Adrenal gland (tissue), 19 donors: ENCODE results near the gene MOCS2. TPM values are rescaled to one million over a fixed set of nuclear protein-coding genes. Genes with fewer than 3 reads are reported as not detected.

Experiments
- DNase-seq, 7 donors: peaks; one replicate each; pipeline ENCODE4 v3.0.0-alpha.2; 2019 to 2020
- H3K27ac ChIP-seq, 5 donors: fragments of 200-600 bp; sonication (generic) in 4 of 5; 1 replicate in 3 of 5; 2 replicates in 2 of 5; pipeline versions ENCODE4 v1.5.1 to v1.8.0; 2016 to 2020; ENCODE audit warnings: mild to moderate bottlenecking in 1 of 5
- H3K27me3 ChIP-seq: fragments of 200-600 bp; 2 replicates; pipeline ENCODE4 v1.8.0; 2021
- H3K36me3 ChIP-seq, 2 donors: fragments of 200-600 bp; replicated peaks in 1 of 2; 1 replicate in 1 of 2; 2 replicates in 1 of 2; pipeline versions ENCODE4 v1.5.1 to v1.8.0; 2018 to 2022
- H3K4me1 ChIP-seq, 2 donors: fragments of 200-600 bp; replicated peaks in 1 of 2; 1 replicate in 1 of 2; 2 replicates in 1 of 2; pipeline versions ENCODE4 v1.5.1 to v1.8.0; 2018 to 2021
- H3K4me3 ChIP-seq, 4 donors: fragments of 200-600 bp; sonication (generic) in 3 of 4; one replicate each; pipeline ENCODE4 v1.5.1; 2016 to 2018
- H3K9me3 ChIP-seq, 3 donors: fragments of 200-600 bp; sonication (generic) in 1 of 3; replicated peaks in 1 of 3; 1 replicate in 2 of 3; 2 replicates in 1 of 3; pipeline versions ENCODE4 v1.5.1 to v1.8.0; 2016 to 2021
- POLR2A ChIP-seq, 2 donors: fragments of 450-650 bp; IDR thresholded peaks; one replicate each; pipeline ENCODE4 v1.6.1; 2017; ENCODE audit warnings: antibody characterized with exemption in 2 of 2, mild to moderate bottlenecking in 2 of 2, moderate library complexity in 1 of 2
- WGBS, 4 donors: extraction: QIAGEN DNeasy Blood & Tissue Kit in 2 of 4; methylation state at CpG; one replicate each; pipeline versions ENCODE4 v1.1.5 to v1.1.7; 2013 to 2017; 5-methylcytosine and 5-hydroxymethylcytosine counted together
- intact Hi-C, 2 donors: fragments of 100-400 bp; cut with DNase I; formaldehyde crosslinking; loops; one replicate each; pipeline versions ENCODE4 v1.14.1 to v1.15.0; 2022 to 2023
- long read RNA-seq, 10 donors: library from polyadenylated mRNA in 3 of 10; unstranded in 2 of 10; stranded (forward) in 1 of 10; transcript quantifications; one replicate each; pipeline ENCODE4 v2.0.0 and lab custom pipeline, GENCODE V29; 2021 to 2026
- polyA plus RNA-seq, 3 donors: library from polyadenylated mRNA; stranded (reverse); fragments of 200-250 nt in 2 of 3; fragments of 350-450 nt in 1 of 3; fragmentation: Illumina TruSeq in 1 of 3; extraction: RNeasy Lipid Tissue Mini Kit (QIAGEN cat#74804) in 1 of 3; gene quantifications; one replicate each; pipeline ENCODE4 v1.2.3, GENCODE V29; 2013 to 2014
- total RNA-seq, 9 donors: library from RNA; depleted of rRNA in 4 of 9; stranded (reverse); fragments of >200 nt in 4 of 9; fragments of 120-200 nt in 1 of 9; fragmentation: NEBNext Ultra II Directional in 1 of 9; extraction: Animal tissue kit (Norgen Biotek cat#: 25700) in 1 of 9; gene quantifications; one replicate each; pipeline versions ENCODE4 v1.1.0 to v1.2.4, GENCODE V29; 2013 to 2023
- TF ChIP-seq, protein P1 (sequence below), 6 experiments: fragments of 450-650 bp in 4 of 6; fragments of 200-600 bp in 2 of 6; sonication (generic) in 1 of 6; IDR thresholded peaks; 1 replicate in 5 of 6; 2 replicates in 1 of 6; pipeline versions ENCODE4 v1.5.1 to v1.8.0; 2016 to 2021; ENCODE audit warnings: antibody characterized with exemption in 6 of 6, mild to moderate bottlenecking in 2 of 6, moderate library complexity in 1 of 6
- donor health status: healthy with polysubstance abuse.
- donor health status: Bipolar disorder and iron deficiency.
- donor health status: DM: yes; HTN: yes; CAD: no.
- donor health status: DM: no; HTN: no; CAD: no.
- donor health status: DM: no; HTN: no; CAD: no.
- donor health status: DM: yes; HTN: yes; CAD: no.

Gene MOCS2
- total RNA-seq (10 to 100 TPM; 38.2 to 95.4 (median 68.2) TPM), polyA plus RNA-seq (100 to 1,000 TPM; 151 to 204 (median 177) TPM)
- long read RNA-seq, donor 1, transcript MOCS2-203 (7 exons, 1,337 nt): major isoform, 52 of 75 reads
- long read RNA-seq, donor 1, partial matches to known transcripts: 19 of 75 reads
- long read RNA-seq, donor 1, other reads (novel, unspliced or antisense): 0 of 75 reads
- long read RNA-seq, donor 2, transcript MOCS2-203 (7 exons, 1,337 nt): major isoform, 28 of 40 reads
- long read RNA-seq, donor 2, partial matches to known transcripts: 9 of 40 reads
- long read RNA-seq, donor 2, other reads (novel, unspliced or antisense): 0 of 40 reads
- long read RNA-seq, donor 3, transcript MOCS2-203 (7 exons, 1,337 nt): major isoform, 48 of 55 reads
- long read RNA-seq, donor 3, partial matches to known transcripts: 6 of 55 reads
- long read RNA-seq, donor 3, other reads (novel, unspliced or antisense): 0 of 55 reads
- long read RNA-seq, donor 4, transcript MOCS2-203 (7 exons, 1,337 nt): major isoform, 58 of 82 reads
- long read RNA-seq, donor 4, partial matches to known transcripts: 17 of 82 reads
- long read RNA-seq, donor 4, other reads (novel, unspliced or antisense): 3 of 82 reads
- long read RNA-seq, donor 5, transcript MOCS2-203 (7 exons, 1,337 nt): major isoform, 99 of 117 reads
- long read RNA-seq, donor 5, partial matches to known transcripts: 7 of 117 reads
- long read RNA-seq, donor 5, other reads (novel, unspliced or antisense): 7 of 117 reads
- long read RNA-seq, donor 6, transcript MOCS2-203 (7 exons, 1,337 nt): major isoform, 47 of 66 reads
- long read RNA-seq, donor 6, partial matches to known transcripts: 14 of 66 reads
- long read RNA-seq, donor 6, other reads (novel, unspliced or antisense): 4 of 66 reads
- long read RNA-seq, donor 7, transcript MOCS2-203 (7 exons, 1,337 nt): major isoform, 22 of 24 reads
- long read RNA-seq, donor 7, partial matches to known transcripts: 0 of 24 reads
- long read RNA-seq, donor 7, other reads (novel, unspliced or antisense): 0 of 24 reads
- long read RNA-seq, donor 8, transcript MOCS2-203 (7 exons, 1,337 nt): major isoform, 42 of 54 reads
- long read RNA-seq, donor 8, partial matches to known transcripts: 8 of 54 reads
- long read RNA-seq, donor 8, other reads (novel, unspliced or antisense): 0 of 54 reads
- long read RNA-seq, donor 9, transcript MOCS2-203 (7 exons, 1,337 nt): major isoform, 50 of 59 reads
- long read RNA-seq, donor 9, partial matches to known transcripts: 8 of 59 reads
- long read RNA-seq, donor 9, other reads (novel, unspliced or antisense): 0 of 59 reads
- long read RNA-seq, donor 10, transcript MOCS2-203 (7 exons, 1,337 nt): major isoform, 21 of 25 reads
- long read RNA-seq, donor 10, partial matches to known transcripts: 0 of 25 reads
- long read RNA-seq, donor 10, other reads (novel, unspliced or antisense): 0 of 25 reads

DNA sequence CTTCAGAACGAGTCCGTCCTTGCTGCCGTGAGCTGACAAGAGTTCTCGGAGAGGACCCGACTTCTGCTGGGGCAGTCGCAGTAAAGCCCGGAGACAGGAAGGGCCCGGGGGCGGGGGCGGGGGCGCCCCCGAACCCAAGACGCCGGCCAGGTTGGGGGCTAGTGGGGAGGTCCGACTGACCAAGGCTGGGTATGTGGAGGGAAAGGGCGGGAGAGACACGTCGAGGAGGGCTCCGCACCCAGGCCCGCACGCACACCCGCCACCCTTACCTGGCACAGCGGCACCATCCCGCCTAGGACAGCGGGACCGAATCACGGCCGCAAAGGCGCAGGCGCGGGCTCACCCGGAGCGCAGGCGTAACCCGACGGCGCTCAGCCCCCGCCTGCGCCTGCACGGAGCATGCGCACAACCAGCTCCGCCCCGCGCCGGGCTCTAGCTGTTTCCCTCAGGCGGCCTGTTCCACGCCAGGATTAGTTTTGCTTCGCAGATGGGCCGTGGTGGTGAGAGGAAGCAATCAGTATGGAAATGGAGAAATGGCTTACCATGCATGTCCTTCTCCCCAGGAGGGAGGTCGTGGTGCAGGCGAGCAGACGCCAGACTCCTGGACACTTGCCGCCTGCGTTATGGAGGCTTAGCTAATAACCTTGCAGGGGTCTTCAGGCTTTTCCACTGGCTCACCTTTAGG is at the start of gene MOCS2:
MOCS2 (minus strand) TSS at position 315 of the 685 bp plus-strand sequence. CDS start 2,583 bp downstream, outside the sequence.
- peaks cover 5 to 24% of the 10 kb centered on the region in 2 donors for H3K4me1 ChIP-seq
- H3K9me3 ChIP-seq: no peaks in the 10 kb centered on the region
- peak within 1 kb of the TSS; percentile 27 to 85 (median 64) for H3K4me3 ChIP-seq
- intact Hi-C loops: no loop called here
- peak; percentile 38 to 89 for TF ChIP-seq POLR2A (IDR thresholded peaks at IDR 0.05)
- TF ChIP-seq, protein P1, sequence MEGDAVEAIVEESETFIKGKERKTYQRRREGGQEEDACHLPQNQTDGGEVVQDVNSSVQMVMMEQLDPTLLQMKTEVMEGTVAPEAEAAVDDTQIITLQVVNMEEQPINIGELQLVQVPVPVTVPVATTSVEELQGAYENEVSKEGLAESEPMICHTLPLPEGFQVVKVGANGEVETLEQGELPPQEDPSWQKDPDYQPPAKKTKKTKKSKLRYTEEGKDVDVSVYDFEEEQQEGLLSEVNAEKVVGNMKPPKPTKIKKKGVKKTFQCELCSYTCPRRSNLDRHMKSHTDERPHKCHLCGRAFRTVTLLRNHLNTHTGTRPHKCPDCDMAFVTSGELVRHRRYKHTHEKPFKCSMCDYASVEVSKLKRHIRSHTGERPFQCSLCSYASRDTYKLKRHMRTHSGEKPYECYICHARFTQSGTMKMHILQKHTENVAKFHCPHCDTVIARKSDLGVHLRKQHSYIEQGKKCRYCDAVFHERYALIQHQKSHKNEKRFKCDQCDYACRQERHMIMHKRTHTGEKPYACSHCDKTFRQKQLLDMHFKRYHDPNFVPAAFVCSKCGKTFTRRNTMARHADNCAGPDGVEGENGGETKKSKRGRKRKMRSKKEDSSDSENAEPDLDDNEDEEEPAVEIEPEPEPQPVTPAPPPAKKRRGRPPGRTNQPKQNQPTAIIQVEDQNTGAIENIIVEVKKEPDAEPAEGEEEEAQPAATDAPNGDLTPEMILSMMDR (IDR thresholded peaks at IDR 0.05): no peak
- no peaks in the 10 kb centered on the region for H3K36me3 ChIP-seq
- peak; percentile 90 to 95 (median 93) for DNase-seq
- no peaks in the 10 kb centered on the region for H3K27me3 ChIP-seq
- WGBS, 4 donors: 0 to 6% (median 1%) methylated on average over 13 to 54 of the region's 54 CpGs
- peak within 1 kb of the TSS in 4 of 5 donors; percentile 19 to 81 (median 70) for H3K27ac ChIP-seq

DNA sequence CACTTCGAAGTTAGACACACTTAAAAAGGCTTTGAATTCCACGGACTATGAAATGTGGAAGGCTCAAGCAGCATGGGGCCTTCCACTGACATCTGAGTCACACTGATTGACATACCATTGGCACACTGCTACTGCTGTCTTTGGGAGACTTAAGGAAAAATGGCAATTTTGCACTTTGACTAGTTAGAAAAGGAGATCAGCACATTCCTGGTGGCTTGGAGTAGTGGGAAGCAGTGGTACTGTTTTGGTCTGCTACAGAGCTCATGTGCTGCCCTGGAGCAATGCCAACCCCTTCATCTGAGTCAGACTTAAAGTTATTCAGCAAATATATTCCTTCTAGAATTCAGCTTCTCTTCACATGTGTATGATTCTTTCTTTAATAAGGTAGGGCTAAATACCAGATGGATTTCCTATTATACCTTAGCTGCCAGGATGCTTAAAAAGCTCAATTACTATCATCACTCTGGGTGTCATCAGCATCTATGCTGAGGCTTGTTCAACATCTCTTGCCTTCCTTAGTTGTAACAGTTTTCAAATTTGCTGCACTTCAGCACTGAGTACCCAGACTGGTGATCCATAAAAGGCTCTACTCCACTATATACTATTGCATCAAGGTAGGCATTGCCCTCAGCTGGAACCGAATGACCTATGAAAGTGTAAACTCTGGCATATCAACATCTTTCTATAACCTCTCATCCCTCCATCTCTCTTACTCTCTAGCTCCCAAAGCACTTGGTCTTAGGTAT is 42.3 kb upstream of the MOCS2 start:
- no peaks in the 10 kb centered on the region for H3K27me3 ChIP-seq
- intact Hi-C loops: no loop called here
- H3K9me3 ChIP-seq: no peaks in the 10 kb centered on the region
- no peaks in the 10 kb centered on the region for H3K36me3 ChIP-seq
- H3K27ac ChIP-seq: no peak overlapping the region
- WGBS, 4 donors: 69 to 77% (median 71%) methylated on average over 3 of the region's 3 CpGs
- DNase-seq: peak; percentile 28 to 74 (median 68)
- TF ChIP-seq POLR2A (IDR thresholded peaks at IDR 0.05): no peak
- TF ChIP-seq, protein P1 (IDR thresholded peaks at IDR 0.05): no peak
- no peaks in the 10 kb centered on the region for H3K4me1 ChIP-seq
- no peak overlapping the region for H3K4me3 ChIP-seq

GRCh38 chr5:53133020-53133419 is 23.5 kb upstream of the MOCS2 start:
- TF ChIP-seq POLR2A (IDR thresholded peaks at IDR 0.05): no peak
- TF ChIP-seq, protein P1 (IDR thresholded peaks at IDR 0.05): no peak
- no peak for DNase-seq
- Histone ChIP-seq H3K4me3 (no peak overlapping the region), H3K27ac (no peak overlapping the region), H3K27me3 (no peaks in the 10 kb centered on the region), H3K4me1 (peaks cover 0 to 7% of the 10 kb centered on the region in 2 donors), H3K36me3 (no peaks in the 10 kb centered on the region), H3K9me3 (no peaks in the 10 kb centered on the region)
- intact Hi-C loops: no loop called here
- WGBS, 4 donors: 89 to 94% (median 92%) methylated on average over 1 of the region's 1 CpG
